HEK293T (cell line): Measurements from ENCODE around the gene ISG20L2.

Experiments used
- BHLHE40 ChIP-seq: fragments of 450-650 bp; IDR thresholded peaks from 2 replicates; pipeline ENCODE4 v1.6.1; 2016; ENCODE audit warnings: mild to moderate bottlenecking, moderate library complexity, borderline replicate concordance
- ELF4 ChIP-seq: fragments of 450-650 bp; IDR thresholded peaks from 2 replicates; pipeline ENCODE4 v1.6.1; 2017; ENCODE audit warnings: antibody characterized with exemption
- FOXK2 ChIP-seq: fragments of 450-650 bp; IDR thresholded peaks from 2 replicates; pipeline ENCODE4 v1.6.1; 2016; ENCODE audit warnings: mild to moderate bottlenecking

DNA sequence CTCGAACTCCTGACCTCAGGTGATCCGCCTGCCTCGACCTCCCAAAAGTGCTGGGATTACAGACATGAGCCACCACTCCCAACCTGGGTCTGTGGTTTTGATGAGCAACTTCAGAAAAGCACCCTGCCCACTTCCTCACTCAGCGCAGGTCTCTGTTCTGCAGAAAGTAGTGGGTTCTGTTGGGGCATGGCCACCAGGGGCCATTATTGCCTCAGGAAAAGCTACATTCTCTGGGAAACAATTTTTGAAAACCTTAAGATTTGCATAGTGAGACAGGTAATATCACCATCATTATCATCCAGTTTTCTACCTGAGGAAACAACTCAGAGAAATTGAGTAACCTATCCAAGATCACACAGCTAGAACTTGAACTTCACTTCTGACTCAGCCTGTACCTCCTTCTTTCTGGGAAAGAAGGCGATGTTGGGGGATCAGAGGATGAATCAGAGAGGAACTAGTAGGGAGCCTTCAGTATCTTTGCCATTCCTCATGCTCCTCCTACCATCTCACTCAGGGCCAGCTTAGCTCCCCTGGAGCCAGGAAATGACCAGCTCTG lies 44.3 kb downstream of the ISG20L2 start:
- TF ChIP-seq BHLHE40, result no peak
- TF ChIP-seq FOXK2, result no peak
- TF ChIP-seq ELF4, result no peak
